Muscle layer of duodenum (tissue), 2 donors: ENCODE data around the gene AQP9.
"Not testable (repeated sequence)": the region's sequence is repeated elsewhere in the genome, so short reads cannot be mapped to it uniquely, and the experiment has no call there.

Experiments
- H3K27ac ChIP-seq: one replicate; pipeline ENCODE4 v1.7.0; 2013; ENCODE audit warnings: mild to moderate bottlenecking, low read length
- H3K27me3 ChIP-seq: one replicate; pipeline ENCODE4 v1.7.0; 2013; ENCODE audit warnings: low read depth, mild to moderate bottlenecking, control low read depth, low read length
- H3K36me3 ChIP-seq, 2 donors: one replicate each; pipeline ENCODE4 v1.7.0; 2013; ENCODE audit warnings: low read length in 2 of 2, control low read depth in 1 of 2, mild to moderate bottlenecking in 1 of 2; ENCODE audit not compliant: insufficient read depth in 2 of 2, control insufficient read depth in 1 of 2
- H3K4me1 ChIP-seq, 2 donors: one replicate each; pipeline ENCODE4 v1.7.0; 2013; ENCODE audit warnings: low read length in 2 of 2, mild to moderate bottlenecking in 2 of 2, control low read depth in 1 of 2, moderate library complexity in 1 of 2; ENCODE audit not compliant: insufficient read depth in 2 of 2, control insufficient read depth in 1 of 2
- H3K4me3 ChIP-seq, 2 donors: one replicate each; pipeline ENCODE4 v1.7.0; 2013; ENCODE audit warnings: low read length in 2 of 2, low read depth in 1 of 2, mild to moderate bottlenecking in 1 of 2
- H3K9me3 ChIP-seq, 2 donors: one replicate each; pipeline ENCODE4 v1.7.0; 2013; ENCODE audit warnings: low read length in 2 of 2, control low read depth in 1 of 2, mild to moderate bottlenecking in 1 of 2; ENCODE audit not compliant: control insufficient read depth in 1 of 2
- donor health status: healthy.

Gene AQP9

GRCh38 chr15:58182460-58183163, 44.4 kb downstream of the AQP9 start:
- H3K4me3 ChIP-seq: no peak overlapping the region

GRCh38 chr15:58185439-58185838, 47.3 kb downstream of the AQP9 start:
- Histone ChIP-seq H3K27ac (no peak overlapping the region), H3K36me3 (no peaks in the 10 kb centered on the region), H3K27me3 (no peaks in the 10 kb centered on the region), H3K4me1 (no peaks in the 10 kb centered on the region), H3K4me3 (no peak overlapping the region), H3K9me3 (no peaks in the 10 kb centered on the region)

More at GRCh38 chr15:58182460-58183163, 44.4 kb downstream of the AQP9 start:
- Histone ChIP-seq H3K9me3 (no peaks in the 10 kb centered on the region), H3K4me1 (no peaks in the 10 kb centered on the region), H3K27me3 (no peaks in the 10 kb centered on the region), H3K27ac (no peak overlapping the region), H3K36me3 (no peaks in the 10 kb centered on the region)

- no peaks in the 10 kb centered on the region for H3K4me1 ChIP-seq
- H3K27me3 ChIP-seq: no peaks in the 10 kb centered on the region
These were observed 51.1 kb downstream of the AQP9 start for GRCh38 chr15:58189148-58189811.

GRCh38 chr15:58190419-58190818, 52.2 kb downstream of the AQP9 start:
- H3K9me3 ChIP-seq: no peaks in the 10 kb centered on the region
- no peaks in the 10 kb centered on the region for H3K36me3 ChIP-seq
- H3K27ac ChIP-seq: no peak overlapping the region
- H3K27me3 ChIP-seq: no peaks in the 10 kb centered on the region
- H3K4me3 ChIP-seq: no peak overlapping the region
- no peaks in the 10 kb centered on the region for H3K4me1 ChIP-seq

More at GRCh38 chr15:58189148-58189811, 51.1 kb downstream of the AQP9 start:
- H3K9me3 ChIP-seq: no peaks in the 10 kb centered on the region
- no peaks in the 10 kb centered on the region for H3K36me3 ChIP-seq
- H3K4me3 ChIP-seq: no peak overlapping the region
- no peak overlapping the region for H3K27ac ChIP-seq

DNA sequence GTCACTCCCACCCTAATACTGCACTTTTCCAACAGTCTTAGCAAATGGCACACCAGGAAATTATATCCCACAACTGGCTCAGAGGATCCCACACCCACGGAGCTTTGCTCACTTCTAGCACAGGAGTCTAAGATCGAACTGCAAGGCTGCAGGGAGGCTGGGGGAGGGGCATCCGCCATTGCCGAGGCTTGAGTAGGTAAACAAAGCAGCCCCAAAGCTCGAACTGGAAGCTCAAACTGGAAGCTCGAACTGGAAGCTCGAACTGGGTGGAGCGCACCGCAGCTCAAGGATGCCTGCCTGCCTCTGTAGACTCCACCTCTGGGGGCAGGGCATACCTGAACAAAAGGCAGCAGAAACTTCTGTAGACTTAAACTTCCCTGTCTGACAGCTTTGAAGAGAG, 55.5 kb downstream of the AQP9 start:
- not testable (repeated sequence) for H3K4me1 ChIP-seq, H3K27ac ChIP-seq, H3K36me3 ChIP-seq, H3K9me3 ChIP-seq, H3K27me3 ChIP-seq, H3K4me3 ChIP-seq

- Histone ChIP-seq H3K27ac (no peak overlapping the region), H3K27me3 (no peaks in the 10 kb centered on the region), H3K9me3 (no peaks in the 10 kb centered on the region), H3K4me3 (no peak overlapping the region), H3K36me3 (no peaks in the 10 kb centered on the region), H3K4me1 (no peaks in the 10 kb centered on the region)
These were observed 62.6 kb downstream of the AQP9 start for GRCh38 chr15:58200739-58201138.

DNA sequence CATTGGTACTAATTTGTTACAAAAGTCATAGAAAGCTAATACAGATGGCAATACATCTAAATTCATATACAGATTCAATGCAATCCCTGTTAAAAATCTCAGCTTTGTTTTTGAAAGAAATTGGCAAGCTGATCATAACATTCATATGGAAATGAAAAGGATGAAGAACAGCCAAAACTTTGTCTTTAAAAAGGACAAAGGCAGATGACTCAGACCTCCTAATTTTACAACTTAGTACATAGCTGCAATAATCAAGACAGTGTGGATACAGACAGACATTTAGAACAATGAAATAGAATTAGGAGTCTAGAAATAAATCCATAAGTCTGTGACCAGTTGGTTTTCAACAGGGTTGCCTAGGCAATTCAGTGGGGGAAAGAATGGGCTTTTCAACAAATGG, 63.3 kb downstream of the AQP9 start:
- Histone ChIP-seq H3K4me3 (no peak overlapping the region), H3K4me1 (no peaks in the 10 kb centered on the region), H3K27me3 (no peaks in the 10 kb centered on the region), H3K9me3 (no peaks in the 10 kb centered on the region), H3K36me3 (no peaks in the 10 kb centered on the region), H3K27ac (no peak overlapping the region)

DNA sequence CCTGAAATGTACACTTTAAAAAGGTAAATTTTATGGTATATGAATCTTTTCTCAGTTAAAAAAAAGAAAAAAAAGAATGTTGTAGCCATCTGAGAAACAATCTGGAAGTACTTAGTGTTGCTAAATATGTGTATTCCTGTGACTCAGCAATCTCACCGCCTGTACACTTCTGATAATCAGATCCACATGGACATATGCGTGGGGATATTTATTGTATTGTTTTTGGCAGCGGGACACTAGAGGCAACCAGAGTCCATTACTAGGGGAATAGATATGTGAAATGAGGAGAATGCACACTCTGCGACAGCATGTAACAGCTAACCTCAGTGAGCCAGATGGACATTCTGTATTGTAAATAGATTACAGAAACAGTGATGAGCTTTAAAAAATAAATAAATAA, 65.4 kb downstream of the AQP9 start:
- Histone ChIP-seq H3K27me3 (no peaks in the 10 kb centered on the region), H3K36me3 (no peaks in the 10 kb centered on the region), H3K9me3 (no peaks in the 10 kb centered on the region), H3K4me3 (no peak overlapping the region), H3K4me1 (no peaks in the 10 kb centered on the region), H3K27ac (no peak overlapping the region)

DNA sequence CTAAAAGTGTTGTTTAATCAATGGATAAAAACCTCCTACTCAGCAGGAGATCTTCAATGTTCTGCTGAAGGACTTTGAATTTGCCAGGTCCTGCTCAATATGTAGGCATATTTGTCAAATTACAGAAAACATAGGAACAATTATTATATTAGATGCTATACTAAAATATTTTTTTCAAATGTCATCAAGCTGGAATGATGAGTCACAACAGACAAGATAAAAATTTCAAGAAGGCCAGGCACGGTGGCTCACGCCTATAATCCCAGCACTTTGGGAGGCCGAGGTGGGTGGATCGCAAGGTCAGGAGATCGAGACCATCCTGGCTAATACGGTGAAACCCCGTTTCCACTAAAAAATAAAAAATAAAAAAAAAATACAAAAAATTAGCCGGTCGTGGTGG, 68.0 kb downstream of the AQP9 start:
- Histone ChIP-seq H3K4me1 (no peaks in the 10 kb centered on the region), H3K9me3 (no peaks in the 10 kb centered on the region), H3K4me3 (no peak overlapping the region), H3K27me3 (no peaks in the 10 kb centered on the region), H3K27ac (no peak overlapping the region), H3K36me3 (no peaks in the 10 kb centered on the region)

DNA sequence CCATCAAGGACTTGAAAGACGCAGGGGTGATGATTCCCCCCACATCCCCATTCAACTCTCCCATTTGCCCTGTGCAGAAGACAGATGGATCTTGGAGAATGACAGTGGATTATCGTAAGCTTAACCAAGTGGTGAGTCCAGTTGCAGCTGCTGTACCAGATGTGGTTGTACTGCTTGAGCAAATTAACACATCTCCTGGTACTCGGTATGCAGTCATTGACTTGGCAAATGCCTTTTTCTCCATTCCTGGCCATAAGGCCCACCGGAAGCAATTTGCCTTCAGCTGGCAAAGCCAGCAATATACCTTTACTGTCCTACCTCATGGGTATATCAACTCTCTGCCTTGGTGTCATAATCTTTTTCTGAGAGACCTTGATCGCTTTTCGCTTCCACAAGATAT, 70.0 kb downstream of the AQP9 start:
- not testable (repeated sequence) for H3K36me3 ChIP-seq, H3K4me3 ChIP-seq, H3K4me1 ChIP-seq, H3K27ac ChIP-seq, H3K9me3 ChIP-seq, H3K27me3 ChIP-seq

- not testable (repeated sequence) for H3K4me3 ChIP-seq, H3K36me3 ChIP-seq, H3K27ac ChIP-seq, H3K27me3 ChIP-seq, H3K9me3 ChIP-seq, H3K4me1 ChIP-seq
These were observed 70.9 kb downstream of the AQP9 start for GRCh38 chr15:58209007-58209481.

DNA sequence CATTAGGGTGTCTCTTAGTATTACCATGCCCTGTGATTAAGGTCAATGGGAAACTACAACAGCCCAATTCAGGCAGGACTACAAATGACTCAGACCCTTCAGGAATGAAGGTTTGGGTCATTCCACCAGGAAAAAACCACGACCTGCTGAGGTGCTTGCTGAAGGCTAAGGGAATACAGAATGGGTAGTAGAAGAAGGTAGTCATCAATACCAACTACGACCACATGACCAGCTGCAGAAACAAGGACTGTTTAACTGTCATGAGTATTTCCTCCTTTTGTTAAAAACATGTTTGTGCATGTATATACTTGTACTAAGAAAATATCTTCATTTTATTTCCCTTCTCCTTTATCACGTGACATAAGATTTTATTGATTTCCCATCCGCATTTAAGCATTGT, 71.8 kb downstream of the AQP9 start:
- not testable (repeated sequence) for H3K27ac ChIP-seq, H3K4me1 ChIP-seq, H3K4me3 ChIP-seq, H3K36me3 ChIP-seq, H3K9me3 ChIP-seq, H3K27me3 ChIP-seq
